Spleen (tissue), 11 donors: ENCODE data around the gene CDC42EP2. TPM values are rescaled to one million over a fixed set of nuclear protein-coding genes. Genes with fewer than 3 reads are reported as not detected.

Experiments used
- DNase-seq: peaks from one replicate; pipeline ENCODE4 v3.0.0-alpha.2; 2020
- H3K27ac ChIP-seq, 8 donors: fragments of 200-600 bp; sonication (generic) in 7 of 8; 1 replicate in 4 of 8; 2 replicates in 4 of 8; pipeline versions ENCODE4 v1.5.0 to v1.8.0; 2016 to 2021; ENCODE audit warnings: inconsistent platforms in 4 of 8, mild to moderate bottlenecking in 4 of 8, moderate library complexity in 1 of 8
- H3K27me3 ChIP-seq, 7 donors: fragments of 200-600 bp; sonication (generic) in 6 of 7; replicated peaks in 1 of 7; 1 replicate in 4 of 7; 2 replicates in 3 of 7; pipeline versions ENCODE4 v1.5.0 to v1.8.0; 2016 to 2021; ENCODE audit warnings: inconsistent platforms in 3 of 7, mild to moderate bottlenecking in 1 of 7
- H3K36me3 ChIP-seq, 6 donors: fragments of 200-600 bp; sonication (generic) in 5 of 6; 1 replicate in 4 of 6; 2 replicates in 2 of 6; pipeline versions ENCODE4 v1.5.0 to v1.8.0; 2016 to 2021; ENCODE audit warnings: inconsistent platforms in 2 of 6
- H3K4me1 ChIP-seq, 6 donors: fragments of 200-600 bp; sonication (generic) in 5 of 6; 1 replicate in 3 of 6; 2 replicates in 3 of 6; pipeline versions ENCODE4 v1.5.0 to v1.8.0; 2016 to 2021; ENCODE audit warnings: inconsistent platforms in 3 of 6
- H3K4me3 ChIP-seq, 8 donors: fragments of 200-600 bp; sonication (generic) in 7 of 8; 1 replicate in 4 of 8; 2 replicates in 4 of 8; pipeline versions ENCODE4 v1.5.0 to v1.8.0; 2016 to 2021; ENCODE audit warnings: inconsistent platforms in 4 of 8, mild to moderate bottlenecking in 4 of 8, moderate library complexity in 2 of 8
- H3K9me3 ChIP-seq, 8 donors: fragments of 200-600 bp; sonication (generic) in 7 of 8; 1 replicate in 4 of 8; 2 replicates in 4 of 8; pipeline versions ENCODE4 v1.5.0 to v1.8.0; 2016 to 2021; ENCODE audit warnings: inconsistent platforms in 4 of 8
- CTCF ChIP-seq, 11 experiments: fragments of 200-600 bp in 7 of 11; fragments of 450-650 bp in 4 of 11; sonication (generic) in 4 of 11; IDR thresholded peaks in 8 of 11; conservative IDR thresholded peaks in 3 of 11; 1 replicate in 7 of 11; 2 replicates in 4 of 11; pipeline versions ENCODE4 v1.4.0 to v1.8.0; 2016 to 2021; ENCODE audit warnings: antibody characterized with exemption in 11 of 11, inconsistent platforms in 4 of 11, mild to moderate bottlenecking in 1 of 11
- POLR2A ChIP-seq, 3 donors: fragments of 450-650 bp; IDR thresholded peaks; one replicate each; pipeline ENCODE4 v1.5.1; 2017; ENCODE audit warnings: antibody characterized with exemption in 3 of 3, mild to moderate bottlenecking in 1 of 3
- POLR2AphosphoS5 ChIP-seq, 3 donors: sonication (generic); formaldehyde crosslinking; IDR thresholded peaks; one replicate each; pipeline ENCODE4 v1.5.1; 2017; ENCODE audit warnings: antibody characterized with exemption in 3 of 3
- WGBS, 5 donors: extraction: QIAGEN DNeasy Blood & Tissue Kit in 3 of 5; methylation state at CpG; one replicate each; pipeline versions ENCODE4 v1.1.5 to v1.1.7; 2013 to 2018; 5-methylcytosine and 5-hydroxymethylcytosine counted together
- intact Hi-C: fragments of 100-400 bp; cut with DNase I; formaldehyde crosslinking; loops from one replicate; pipeline ENCODE4 v1.15.0; 2023; ENCODE audit warnings: low total_unique reads
- polyA plus RNA-seq, 3 donors: library from polyadenylated mRNA; stranded (reverse); fragments of 200-250 nt; gene quantifications; one replicate each; pipeline ENCODE4 v1.2.1, GENCODE V29; 2013
- total RNA-seq, 7 donors: library from RNA; depleted of rRNA in 3 of 7; stranded (reverse); fragments of >200 nt in 3 of 7; fragmentation: NEBNext Ultra II Directional in 4 of 7; extraction: Animal tissue kit (Norgen Biotek cat#: 25700) in 4 of 7; gene quantifications; one replicate each; pipeline versions ENCODE4 v1.1.0 to v1.2.1, GENCODE V29; 2016 to 2021
- donor health status: healthy with polysubstance abuse.
- donor health status: DM: no; HTN: no; CAD: no; lungs with moderate emphysema.
- donor health status: DM: no; HTN: no; CAD: no.
- donor health status: Bipolar disorder and iron deficiency.
- donor health status: healthy.
- donor health status: DM: no; HTN: no; CAD: no.
- donor health status: DM: yes; HTN: yes; CAD: no.

Gene CDC42EP2
- total and polyA plus RNA-seq, 10 donors = 4.2 to 48.0 (median 20.9) TPM

GRCh38 chr11:65298131-65298535 lies 16.5 kb upstream of the CDC42EP2 start:
- Histone ChIP-seq H3K4me1 (peaks cover 8 to 94% (median 55%) of the 10 kb centered on the region in 6 donors), H3K36me3 (peaks cover 0 to 66% (median 42%) of the 10 kb centered on the region in 6 donors), H3K4me3 (no peak overlapping the region), H3K27ac (peak overlapping the region; percentile 5 to 95 (median 78)), H3K27me3 (no peaks in the 10 kb centered on the region), H3K9me3 (no peaks in the 10 kb centered on the region)
- 33 to 70% (median 64%) methylated on average over 4 to 8 of the region's 8 CpGs for WGBS, 5 donors
- TF ChIP-seq CTCF (IDR thresholded peaks at IDR 0.05 in 8 of 11, conservative IDR thresholded peaks at IDR 0.05 in 3 of 11) = no peak
- TF ChIP-seq POLR2AphosphoS5 (IDR thresholded peaks at IDR 0.05) = peak; percentile 85 to 88 (median 85)
- peak; percentile 86 for DNase-seq
- intact Hi-C loops = no loop called here

DNA sequence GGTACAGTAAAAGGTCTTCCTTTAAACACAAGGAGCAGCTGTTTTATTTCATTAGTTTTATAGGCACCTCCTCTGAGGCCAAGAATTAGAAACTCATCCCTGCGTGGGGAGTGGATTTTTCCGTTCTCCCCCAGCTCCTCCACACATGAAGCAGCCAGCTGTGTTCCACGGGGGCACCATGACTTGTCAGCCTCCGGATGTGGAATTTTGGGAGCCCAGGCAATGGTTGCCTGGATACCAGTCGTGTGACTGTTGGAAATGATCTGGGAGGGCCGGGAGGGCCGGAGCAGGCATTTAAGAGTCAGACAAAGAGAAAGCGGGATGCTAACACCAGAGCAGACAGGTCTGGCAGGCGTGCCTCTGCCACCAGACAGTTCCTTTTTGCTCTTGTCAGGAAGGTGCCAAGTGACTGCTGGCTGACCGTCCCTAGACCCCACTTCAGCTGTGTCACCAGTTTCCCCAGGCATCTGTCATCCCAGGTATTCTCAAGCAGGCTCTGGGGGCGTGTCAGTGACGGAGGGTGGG lies 15.9 kb upstream of the CDC42EP2 start:
- 62 to 78% (median 71%) methylated on average over 12 of the region's 12 CpGs for WGBS, 5 donors
- Histone ChIP-seq H3K27me3 (no peaks in the 10 kb centered on the region), H3K36me3 (peaks cover 0 to 66% (median 40%) of the 10 kb centered on the region in 6 donors), H3K4me3 (no peak overlapping the region), H3K4me1 (peaks cover 8 to 89% (median 52%) of the 10 kb centered on the region in 6 donors), H3K27ac (peak overlapping the region; percentile 5 to 95 (median 78)), H3K9me3 (no peaks in the 10 kb centered on the region)
- TF ChIP-seq POLR2A (IDR thresholded peaks at IDR 0.05) (no peak), POLR2AphosphoS5 (IDR thresholded peaks at IDR 0.05) (no peak), CTCF (IDR thresholded peaks at IDR 0.05 in 8 of 11, conservative IDR thresholded peaks at IDR 0.05 in 3 of 11) (no peak)
- DNase-seq = peak; percentile 65
- intact Hi-C loops = no loop called here

DNA sequence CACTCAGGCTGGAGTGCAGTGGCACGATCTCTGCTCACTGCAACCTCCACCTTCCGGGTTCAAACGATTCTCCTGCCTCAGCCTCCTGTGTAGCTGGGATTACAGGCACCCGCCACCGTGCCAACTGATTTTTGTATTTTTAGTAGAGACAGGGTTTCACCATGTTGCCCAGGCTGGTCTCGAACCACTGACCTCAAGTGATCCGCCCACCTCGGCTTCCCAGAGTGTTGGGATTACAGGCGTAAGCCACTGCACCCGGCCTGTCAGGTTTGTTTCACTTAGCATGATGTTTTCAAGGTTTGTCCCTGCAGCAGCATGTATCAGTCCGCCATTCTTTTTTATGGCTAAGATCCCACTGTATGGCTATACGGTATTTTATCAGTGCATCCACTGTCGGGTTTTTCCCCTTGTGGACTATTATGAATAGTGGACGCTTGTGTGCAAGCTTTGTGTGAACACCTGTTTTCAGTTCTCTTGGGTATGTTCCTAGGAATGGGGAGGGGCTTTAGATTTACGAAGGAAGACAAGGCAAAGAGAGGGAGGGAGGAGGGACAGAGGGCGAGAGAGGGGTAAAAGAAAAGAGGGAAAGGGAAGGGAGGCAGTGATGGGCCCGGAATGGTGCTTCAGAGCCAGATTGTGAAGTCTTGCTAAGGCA lies 13.9 kb upstream of the CDC42EP2 start:
- Histone ChIP-seq H3K9me3 (no peaks in the 10 kb centered on the region), H3K4me3 (no peak overlapping the region), H3K27ac (peak overlapping the region in 4 of 8 donors; percentile 52 to 95 (median 84)), H3K4me1 (peaks cover 8 to 70% (median 45%) of the 10 kb centered on the region in 6 donors), H3K27me3 (no peaks in the 10 kb centered on the region), H3K36me3 (peaks cover 0 to 66% (median 20%) of the 10 kb centered on the region in 6 donors)
- TF ChIP-seq CTCF (IDR thresholded peaks at IDR 0.05 in 8 of 11, conservative IDR thresholded peaks at IDR 0.05 in 3 of 11) = no peak
- TF ChIP-seq POLR2A (IDR thresholded peaks at IDR 0.05) = no peak
- TF ChIP-seq POLR2AphosphoS5 (IDR thresholded peaks at IDR 0.05) = no peak
- peak; percentile 30 for DNase-seq
- 88 to 95% (median 91%) methylated on average over 17 of the region's 17 CpGs for WGBS, 5 donors
- intact Hi-C loops = no loop called here
